SK-N-SH treated with all-trans-retinoic acid at 6 μM for 48 hours (cell line): ENCODE measurements around the gene KRTAP5-3.
"Not testable (repeated sequence)": the region's sequence is repeated elsewhere in the genome, so short reads cannot be mapped to it uniquely, and the experiment has no call there.

Source experiments
- ATAC-seq: fragments of 200-7000 bp; cut with Tn5 transposase; 3 replicates; pipeline ENCODE4 v1.9.1; 2020; ENCODE audit warnings: mild to moderate bottlenecking, moderate library complexity
- ARNTL ChIP-seq: fragments of 450-650 bp; formaldehyde crosslinking; IDR thresholded peaks from 2 replicates; pipeline ENCODE4 v1.5.0; 2020; ENCODE audit warnings: low read depth, mild to moderate bottlenecking, moderate library complexity, borderline replicate concordance
- BACH2 ChIP-seq: fragments of 250-450 bp; sonication (Bioruptor Pico); IDR thresholded peaks from 2 replicates; pipeline ENCODE4 v1.9.0; 2021; ENCODE audit warnings: mild to moderate bottlenecking, borderline replicate concordance
- CSDC2 ChIP-seq: fragments of 250-450 bp; sonication (Bioruptor Pico); IDR thresholded peaks from 2 replicates; pipeline ENCODE4 v1.5.0; 2020; ENCODE audit warnings: mild to moderate bottlenecking, moderate library complexity
- CSRNP3 ChIP-seq: fragments of 250-450 bp; sonication (Bioruptor Pico); IDR thresholded peaks from 2 replicates; pipeline ENCODE4 v1.5.1; 2021; ENCODE audit warnings: mild to moderate bottlenecking, moderate library complexity
- ISL1 ChIP-seq: fragments of 250-450 bp; sonication (Bioruptor Pico); IDR thresholded peaks from 2 replicates; pipeline ENCODE4 v2.1.2; 2022; ENCODE audit warnings: mild to moderate bottlenecking, moderate library complexity
- OSR1 ChIP-seq: fragments of 250-450 bp; sonication (Bioruptor Pico); IDR thresholded peaks from 2 replicates; pipeline ENCODE4 v1.8.0; 2022; ENCODE audit warnings: moderate library complexity, mild to moderate bottlenecking, inconsistent platforms
- PATZ1 ChIP-seq: fragments of 250-450 bp; sonication (Bioruptor Pico); IDR thresholded peaks from 2 replicates; pipeline ENCODE4 v1.8.0; 2020; ENCODE audit warnings: mild to moderate bottlenecking, moderate library complexity, borderline replicate concordance
- POU6F1 ChIP-seq: fragments of 250-450 bp; sonication (Bioruptor Pico); IDR thresholded peaks from 2 replicates; pipeline ENCODE4 v1.8.0; 2021; ENCODE audit warnings: low read depth, mild to moderate bottlenecking, moderate library complexity, borderline replicate concordance
- PPARA ChIP-seq: fragments of 250-450 bp; sonication (Bioruptor Pico); IDR thresholded peaks from 2 replicates; pipeline ENCODE4 v1.5.0; 2020; ENCODE audit warnings: mild to moderate bottlenecking, borderline replicate concordance
- RARB ChIP-seq: fragments of 250-450 bp; sonication (Bioruptor Pico); IDR thresholded peaks from 2 replicates; pipeline ENCODE4 v1.8.0; 2021; ENCODE audit warnings: mild to moderate bottlenecking, moderate library complexity
- SNAI2 ChIP-seq: fragments of 250-450 bp; sonication (Bioruptor Pico); IDR thresholded peaks from 2 replicates; pipeline ENCODE4 v1.5.0; 2020; ENCODE audit warnings: mild to moderate bottlenecking, moderate library complexity
- TCF4 ChIP-seq: fragments of 250-450 bp; sonication (Bioruptor Pico); IDR thresholded peaks from 2 replicates; pipeline ENCODE4 v1.8.0; 2021; ENCODE audit warnings: mild to moderate bottlenecking, moderate library complexity, borderline replicate concordance
- TOX ChIP-seq: fragments of 250-450 bp; sonication (Bioruptor Pico); IDR thresholded peaks from 2 replicates; pipeline ENCODE4 v1.8.0; 2021; ENCODE audit warnings: mild to moderate bottlenecking, moderate library complexity, borderline replicate concordance
- TSHZ2 ChIP-seq: fragments of 250-450 bp; sonication (Bioruptor Pico); IDR thresholded peaks from 2 replicates; pipeline ENCODE4 v1.5.0; 2020; ENCODE audit warnings: mild to moderate bottlenecking, moderate library complexity
- ZC3H10 ChIP-seq: fragments of 250-450 bp; sonication (Bioruptor Pico); IDR thresholded peaks from 2 replicates; pipeline ENCODE4 v1.5.1; 2021; ENCODE audit warnings: mild to moderate bottlenecking, moderate library complexity
- ZFP3 ChIP-seq: fragments of 250-450 bp; sonication (Bioruptor Pico); IDR thresholded peaks from 2 replicates; pipeline ENCODE4 v1.5.0; 2020; ENCODE audit warnings: mild to moderate bottlenecking, moderate library complexity
- ZFP30 ChIP-seq: fragments of 450-650 bp; formaldehyde crosslinking; IDR thresholded peaks from 2 replicates; pipeline ENCODE4 v1.5.0; 2022; ENCODE audit warnings: mild to moderate bottlenecking, moderate library complexity
- ZNF565 ChIP-seq: fragments of 450-650 bp; formaldehyde crosslinking; conservative IDR thresholded peaks from 2 replicates; pipeline ENCODE4 v1.5.0; 2020; ENCODE audit warnings: low read depth, mild to moderate bottlenecking, moderate library complexity
- ZNF70 ChIP-seq: fragments of 450-650 bp; formaldehyde crosslinking; IDR thresholded peaks from 2 replicates; pipeline ENCODE4 v1.5.0; 2020; ENCODE audit warnings: mild to moderate bottlenecking, moderate library complexity
- ZNF8 ChIP-seq: fragments of 450-650 bp; formaldehyde crosslinking; IDR thresholded peaks from 2 replicates; pipeline ENCODE4 v1.5.0; 2020; ENCODE audit warnings: mild to moderate bottlenecking, moderate library complexity

KRTAP5-3 gene

GRCh38 chr11:1600626-1601025 is 7.6 kb downstream of the KRTAP5-3 start:
- TF ChIP-seq ZFP30 = no peak
- TF ChIP-seq RARB (CRISPR knock-in tag) = no peak
- no peak for ATAC-seq

GRCh38 chr11:1598816-1599215 is 9.4 kb downstream of the KRTAP5-3 start:
- no peak for ATAC-seq
- no peak for TF ChIP-seq CSRNP3
- TF ChIP-seq TSHZ2 (CRISPR knock-in tag) = no peak
- no peak for TF ChIP-seq POU6F1 (CRISPR knock-in tag)
- no peak for TF ChIP-seq ZNF70 (CRISPR knock-in tag)
- no peak for TF ChIP-seq PPARA (CRISPR knock-in tag)
- no peak for TF ChIP-seq ISL1 (CRISPR knock-in tag)
- TF ChIP-seq ZNF565 (CRISPR knock-in tag) = no peak
- TF ChIP-seq BACH2 (CRISPR knock-in tag) = no peak
- no peak for TF ChIP-seq RARB (CRISPR knock-in tag)

GRCh38 chr11:1598406-1598805 is 9.9 kb downstream of the KRTAP5-3 start:
- ATAC-seq = not testable (repeated sequence)

GRCh38 chr11:1597994-1598380 is 10.3 kb downstream of the KRTAP5-3 start, which contains the start of gene KRTAP5-2:
KRTAP5-2 (minus strand) TSS chr11:1598294; CDS start chr11:1598250, 44 bp downstream.
- TF ChIP-seq TOX (CRISPR knock-in tag) (no peak), PATZ1 (no peak), ZFP30 (no peak), TSHZ2 (CRISPR knock-in tag) (no peak), PPARA (CRISPR knock-in tag) (no peak), SNAI2 (CRISPR knock-in tag) (no peak)
- ATAC-seq = no peak

- TF ChIP-seq ISL1 (CRISPR knock-in tag) (no peak), CSDC2 (CRISPR knock-in tag) (no peak), TOX (CRISPR knock-in tag) (no peak), TCF4 (CRISPR knock-in tag) (no peak), SNAI2 (CRISPR knock-in tag) (no peak), ZNF565 (CRISPR knock-in tag) (no peak), ZNF70 (CRISPR knock-in tag) (no peak), ZFP3 (CRISPR knock-in tag) (no peak), OSR1 (CRISPR knock-in tag) (no peak), ZFP30 (no peak), ZC3H10 (CRISPR knock-in tag) (no peak), RARB (CRISPR knock-in tag) (no peak), ZNF8 (no peak), ARNTL (CRISPR knock-in tag) (no peak)
- no peak for ATAC-seq
Observed at GRCh38 chr11:1597331-1597993, 10.8 kb downstream of the KRTAP5-3 start.

- ATAC-seq = not testable (repeated sequence)
Observed at GRCh38 chr11:1596576-1597121, 11.6 kb downstream of the KRTAP5-3 start.

GRCh38 chr11:1595994-1596575 is 12.2 kb downstream of the KRTAP5-3 start:
- not testable (repeated sequence) for ATAC-seq
